ENCODE results near the gene SENP8. TPM values are rescaled to one million over a fixed set of nuclear protein-coding genes. Genes with fewer than 3 reads are reported as not detected.

The SENP8 gene
- total and polyA plus RNA-seq, 4 donors: 1.5 to 3.5 (median 2.6) TPM

GRCh38 chr15:72131922-72132321, 13.7 kb downstream of the SENP8 start:
- H3K9me3 ChIP-seq (ENCODE audit: control insufficient read depth in 4 of 4, insufficient read depth in 3 of 4, low read length in 3 of 4): no peaks in the 10 kb centered on the region
- ATAC-seq (ENCODE audit: insufficient read depth, low FRiP score) (no peak), DNase-seq (no peak)
- H3K36me3 ChIP-seq (ENCODE audit: control insufficient read depth in 4 of 4, insufficient read depth in 4 of 4, low read length in 4 of 4): no peaks in the 10 kb centered on the region
- TF ChIP-seq, protein P1, sequence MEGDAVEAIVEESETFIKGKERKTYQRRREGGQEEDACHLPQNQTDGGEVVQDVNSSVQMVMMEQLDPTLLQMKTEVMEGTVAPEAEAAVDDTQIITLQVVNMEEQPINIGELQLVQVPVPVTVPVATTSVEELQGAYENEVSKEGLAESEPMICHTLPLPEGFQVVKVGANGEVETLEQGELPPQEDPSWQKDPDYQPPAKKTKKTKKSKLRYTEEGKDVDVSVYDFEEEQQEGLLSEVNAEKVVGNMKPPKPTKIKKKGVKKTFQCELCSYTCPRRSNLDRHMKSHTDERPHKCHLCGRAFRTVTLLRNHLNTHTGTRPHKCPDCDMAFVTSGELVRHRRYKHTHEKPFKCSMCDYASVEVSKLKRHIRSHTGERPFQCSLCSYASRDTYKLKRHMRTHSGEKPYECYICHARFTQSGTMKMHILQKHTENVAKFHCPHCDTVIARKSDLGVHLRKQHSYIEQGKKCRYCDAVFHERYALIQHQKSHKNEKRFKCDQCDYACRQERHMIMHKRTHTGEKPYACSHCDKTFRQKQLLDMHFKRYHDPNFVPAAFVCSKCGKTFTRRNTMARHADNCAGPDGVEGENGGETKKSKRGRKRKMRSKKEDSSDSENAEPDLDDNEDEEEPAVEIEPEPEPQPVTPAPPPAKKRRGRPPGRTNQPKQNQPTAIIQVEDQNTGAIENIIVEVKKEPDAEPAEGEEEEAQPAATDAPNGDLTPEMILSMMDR (IDR thresholded peaks at IDR 0.05; ENCODE audit: control extremely low read depth, extremely low read depth): no peak
- H3K27me3 ChIP-seq (ENCODE audit: control insufficient read depth in 3 of 3, insufficient read depth in 3 of 3, low read length in 2 of 3): no peaks in the 10 kb centered on the region
- whole genome bisulfite sequencing, 2 donors: 68 to 73% methylated on average over 3 of the region's 3 CpGs
- no peak overlapping the region for H3K9ac ChIP-seq (ENCODE audit: insufficient read depth in 1 of 2, low read length in 2 of 2)
- no peak overlapping the region for H3K27ac ChIP-seq (ENCODE audit: low read depth in 1 of 2, low read length in 1 of 2)
- H3K4me1 ChIP-seq (ENCODE audit: control insufficient read depth in 5 of 5, insufficient read depth in 5 of 5, low read length in 5 of 5): peaks cover 0 to 17% (median 2%) of the 10 kb centered on the region in 5 donors
- no peak overlapping the region for H3K4me3 ChIP-seq

GRCh38 chr15:72133211-72133610, 15.0 kb downstream of the SENP8 start:
- H3K4me3 ChIP-seq: no peak overlapping the region
- H3K36me3 ChIP-seq (ENCODE audit: control insufficient read depth in 4 of 4, insufficient read depth in 4 of 4, low read length in 4 of 4): no peaks in the 10 kb centered on the region
- H3K27me3 ChIP-seq (ENCODE audit: control insufficient read depth in 3 of 3, insufficient read depth in 3 of 3, low read length in 2 of 3): no peaks in the 10 kb centered on the region
- DNase-seq (no peak), ATAC-seq (ENCODE audit: insufficient read depth, low FRiP score) (no peak)
- peaks cover 0 to 20% (median 6%) of the 10 kb centered on the region in 5 donors for H3K4me1 ChIP-seq (ENCODE audit: control insufficient read depth in 5 of 5, insufficient read depth in 5 of 5, low read length in 5 of 5)
- H3K9me3 ChIP-seq (ENCODE audit: control insufficient read depth in 4 of 4, insufficient read depth in 3 of 4, low read length in 3 of 4): no peaks in the 10 kb centered on the region
- TF ChIP-seq, protein P1 (IDR thresholded peaks at IDR 0.05; ENCODE audit: control extremely low read depth, extremely low read depth): no peak
- no peak overlapping the region for H3K27ac ChIP-seq (ENCODE audit: low read depth in 1 of 2, low read length in 1 of 2)
- 71 to 94% methylated on average over 1 of the region's 1 CpG for WGBS, 2 donors
- no peak overlapping the region for H3K9ac ChIP-seq (ENCODE audit: insufficient read depth in 1 of 2, low read length in 2 of 2)

DNA sequence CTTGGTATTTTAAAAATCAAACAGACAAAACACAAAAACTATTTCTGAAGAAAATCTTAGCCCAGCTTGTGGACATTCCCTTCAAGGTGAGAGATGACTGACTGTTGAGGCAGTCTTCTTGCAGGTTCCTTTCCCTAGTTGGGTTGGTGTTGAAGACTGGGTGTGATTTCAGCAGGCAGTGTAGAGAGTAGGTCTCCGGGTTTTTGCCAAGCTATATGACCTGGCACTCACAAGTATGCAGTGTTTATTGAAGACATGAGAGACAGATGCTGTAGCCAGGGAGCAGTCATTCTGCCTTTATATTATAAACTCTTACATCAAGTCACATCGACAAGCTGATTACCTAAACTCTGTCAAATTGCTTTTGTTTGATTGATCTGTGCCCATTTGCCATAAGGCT, 17.5 kb downstream of the SENP8 start:
- DNase-seq (no peak), ATAC-seq (ENCODE audit: insufficient read depth, low FRiP score) (no peak)
- TF ChIP-seq, protein P1 (IDR thresholded peaks at IDR 0.05; ENCODE audit: control extremely low read depth, extremely low read depth): no peak
- WGBS, 2 donors: 49 to 61% methylated on average over 2 of the region's 2 CpGs
- Histone ChIP-seq H3K4me3 (no peak overlapping the region), H3K9ac (ENCODE audit: insufficient read depth in 1 of 2, low read length in 2 of 2) (no peak overlapping the region), H3K36me3 (ENCODE audit: control insufficient read depth in 4 of 4, insufficient read depth in 4 of 4, low read length in 4 of 4) (peaks cover 0 to 6% (median 0%) of the 10 kb centered on the region in 4 donors), H3K27me3 (ENCODE audit: control insufficient read depth in 3 of 3, insufficient read depth in 3 of 3, low read length in 2 of 3) (no peaks in the 10 kb centered on the region), H3K4me1 (ENCODE audit: control insufficient read depth in 5 of 5, insufficient read depth in 5 of 5, low read length in 5 of 5) (peaks cover 0 to 20% (median 8%) of the 10 kb centered on the region in 5 donors), H3K9me3 (ENCODE audit: control insufficient read depth in 4 of 4, insufficient read depth in 3 of 4, low read length in 3 of 4) (no peaks in the 10 kb centered on the region), H3K27ac (ENCODE audit: low read depth in 1 of 2, low read length in 1 of 2) (no peak overlapping the region)
